SKM-1 (cell line): Measurements from ENCODE around the gene NDUFAB1.
"Not testable (repeated sequence)": the region's sequence is repeated elsewhere in the genome, so short reads cannot be mapped to it uniquely, and the experiment has no call there.

Source experiments
- DNase-seq: peaks from one replicate; lab custom pipeline; 2025; ENCODE audit not compliant: unreplicated experiment; lab: John Stamatoyannopoulos, UW

NDUFAB1 gene

GRCh38 chr16:23556881-23557778 lies 39.0 kb downstream of the NDUFAB1 start, which contains the start of the genes EARS2 and UBFD1:
EARS2 (minus strand) TSS chr16:23557350; CDS start chr16:23557343, 7 bp downstream.
UBFD1 (plus strand) TSS chr16:23557727; CDS start chr16:23557743, 16 bp downstream.
- peak; percentile 93 for DNase-seq

DNA sequence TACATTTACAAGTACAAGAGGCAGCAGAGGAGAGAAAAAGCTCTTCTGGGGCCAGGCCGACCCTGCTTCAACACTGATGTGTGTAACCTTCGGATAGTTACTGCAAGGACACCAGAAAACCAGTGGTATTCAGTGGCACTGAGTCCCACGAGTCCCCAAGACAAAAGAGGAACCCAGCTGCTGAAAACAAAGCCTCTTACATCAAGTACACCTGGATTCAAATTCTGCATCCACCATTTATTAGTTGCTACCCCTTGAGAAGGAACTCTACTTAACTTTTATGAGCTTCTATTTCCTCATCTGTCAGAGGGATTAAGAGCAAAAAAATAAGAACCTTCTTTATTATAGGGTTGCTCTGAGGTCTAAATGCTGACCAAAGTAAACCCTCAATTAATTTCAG lies 41.6 kb downstream of the NDUFAB1 start:
- DNase-seq = no peak

GRCh38 chr16:23552161-23552560 lies 44.0 kb downstream of the NDUFAB1 start:
- no peak for DNase-seq

DNA sequence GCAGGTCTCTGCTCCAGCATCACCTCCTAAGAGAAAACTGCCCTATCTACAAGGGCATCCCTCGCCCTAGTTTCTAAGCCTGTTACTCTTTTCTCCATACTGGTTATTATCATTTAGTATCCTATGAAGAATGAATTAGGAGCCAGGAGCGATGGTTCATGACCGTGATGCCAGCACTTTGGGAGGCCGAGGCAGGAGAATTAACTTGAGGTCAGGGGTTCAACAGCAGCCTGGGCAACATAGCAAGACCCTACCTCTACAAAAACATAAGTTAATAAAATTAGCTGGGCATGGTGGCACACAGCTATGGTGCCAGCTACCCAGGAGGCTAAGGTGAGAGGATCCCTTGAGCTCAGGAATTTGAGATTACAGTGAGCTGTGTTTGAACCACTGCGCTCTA lies 46.2 kb downstream of the NDUFAB1 start:
- DNase-seq = no peak

DNA sequence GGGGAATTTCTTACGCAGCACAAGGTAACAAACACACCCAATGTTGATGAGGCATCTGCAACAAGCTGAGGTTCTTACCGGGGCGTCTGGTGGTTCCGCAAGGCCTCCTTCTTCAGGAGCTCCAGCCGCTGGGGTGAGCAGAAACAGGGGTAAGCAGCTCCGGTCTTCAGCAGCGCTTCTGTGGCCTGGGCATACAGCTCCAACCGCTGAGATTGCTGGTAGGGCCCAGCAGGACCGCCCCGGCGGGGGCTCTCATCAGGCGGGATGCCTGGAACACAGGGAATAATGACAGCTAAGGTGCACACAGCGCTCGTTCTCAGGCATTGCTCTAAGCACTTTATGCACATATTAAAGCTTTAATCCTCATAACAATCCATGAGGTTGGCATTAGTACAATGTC lies 51.7 kb downstream of the NDUFAB1 start:
- no peak for DNase-seq

DNA sequence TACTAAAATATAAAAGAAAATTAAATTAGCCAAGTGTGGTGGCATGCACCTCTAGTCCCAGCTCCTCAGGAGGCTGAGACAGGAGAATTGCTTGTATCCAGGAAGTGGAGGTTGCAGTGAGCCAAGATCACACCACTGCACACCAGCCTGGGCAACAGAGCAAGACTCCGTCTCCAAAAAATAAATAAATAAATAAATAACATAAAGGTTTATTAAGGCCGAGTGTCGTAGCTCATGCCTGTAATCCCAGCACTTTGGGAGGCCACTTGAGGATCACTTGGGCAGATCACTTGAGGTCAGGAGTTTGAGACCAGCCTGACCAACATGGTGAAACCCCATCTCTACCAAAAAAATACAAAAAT lies 55.3 kb downstream of the NDUFAB1 start:
- not testable (repeated sequence) for DNase-seq

DNA sequence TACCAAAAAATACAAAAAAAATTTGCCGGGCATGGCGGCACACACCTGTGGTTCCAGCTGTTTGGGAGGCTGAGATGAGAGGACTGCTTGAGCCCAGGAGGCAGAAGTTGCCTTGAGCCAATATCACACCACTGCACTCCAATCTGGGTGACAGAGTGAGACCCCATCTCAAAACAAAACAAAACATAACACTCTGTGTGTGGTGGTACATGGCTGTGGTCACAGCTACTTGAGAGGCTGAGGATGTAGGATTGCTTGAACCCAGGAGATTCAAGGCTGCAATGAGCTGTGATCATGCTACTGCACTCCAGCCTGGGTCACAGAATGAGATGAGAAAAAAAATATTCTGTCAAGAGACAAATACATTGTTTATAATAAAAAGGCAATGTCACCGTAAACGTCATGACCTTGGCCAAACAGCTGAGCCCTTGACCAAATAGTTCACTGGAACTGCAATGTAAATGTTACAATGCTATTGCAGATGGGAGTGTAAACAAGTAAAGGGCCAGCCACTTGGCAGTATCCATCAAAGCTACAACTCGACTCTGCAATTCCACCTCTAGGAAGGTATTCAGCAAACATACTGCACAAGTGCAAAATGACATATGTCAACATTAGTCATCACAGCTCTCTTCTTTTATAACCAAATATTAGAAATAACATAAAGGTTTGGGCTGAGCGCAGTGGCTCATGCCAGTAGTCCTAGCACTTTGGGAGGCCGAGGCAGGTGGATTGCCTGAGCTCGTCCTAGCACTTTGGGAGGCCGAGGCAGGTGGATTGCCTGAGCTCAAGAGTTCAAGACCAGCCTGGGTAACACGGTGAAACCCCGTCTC lies 55.9 kb downstream of the NDUFAB1 start:
- DNase-seq = no peak

DNA sequence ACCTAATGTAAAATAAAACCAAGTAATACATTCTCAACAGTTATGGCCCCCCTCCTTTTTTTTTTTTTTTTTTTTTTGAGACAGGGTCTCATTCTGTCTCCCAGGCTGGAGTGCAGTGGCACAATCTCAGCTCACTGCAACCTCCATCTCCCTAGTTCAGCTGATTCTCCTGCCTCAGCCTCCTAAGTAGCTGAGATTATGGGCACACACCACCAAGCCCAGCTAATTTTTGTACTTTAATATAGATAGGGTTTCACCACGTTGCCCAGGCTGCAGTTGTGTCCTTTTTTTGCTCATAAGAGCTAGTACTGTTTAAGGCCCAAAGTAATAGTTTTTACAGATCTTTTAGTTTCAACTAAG lies 57.2 kb downstream of the NDUFAB1 start:
- no peak for DNase-seq

DNA sequence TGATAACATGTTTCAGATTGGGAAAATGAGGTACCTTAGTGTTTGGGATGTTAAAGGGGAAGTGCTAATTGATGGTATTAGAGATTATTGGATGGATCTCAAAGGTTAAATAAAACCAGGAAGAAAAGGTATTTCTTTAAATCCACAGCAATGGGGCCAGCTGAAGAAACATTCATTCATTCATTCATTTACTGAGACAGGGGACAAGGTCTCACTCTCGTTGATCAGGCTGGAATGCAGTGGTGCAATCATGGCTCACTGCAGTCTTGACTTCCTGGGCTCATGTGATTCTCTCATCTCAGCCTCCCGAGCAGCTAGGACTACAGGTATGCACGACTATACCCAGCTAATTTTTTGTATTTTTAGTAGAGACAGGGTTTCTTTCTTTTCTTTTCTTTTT lies 58.7 kb downstream of the NDUFAB1 start:
- no peak for DNase-seq

DNA sequence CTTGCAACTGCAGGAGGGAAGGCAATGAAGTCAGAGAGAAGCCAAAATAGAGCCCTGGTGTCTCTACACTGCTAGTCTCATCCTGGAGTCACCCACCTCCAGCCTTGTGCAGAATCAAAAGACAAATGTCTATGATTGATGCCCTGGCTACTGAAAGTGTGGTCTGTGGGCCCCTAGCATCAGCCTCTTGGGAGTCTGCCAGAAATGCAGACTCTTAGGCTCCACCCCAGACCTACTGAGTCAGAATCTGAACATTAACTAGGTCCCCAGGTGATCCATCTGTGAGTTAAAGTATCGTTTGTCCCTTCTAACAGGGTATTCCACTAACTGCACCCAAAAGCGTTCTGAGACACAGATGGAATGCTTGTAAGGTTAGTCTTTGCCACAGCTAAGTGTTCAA lies 60.2 kb downstream of the NDUFAB1 start:
- no peak for DNase-seq

- DNase-seq = no peak
Measured at GRCh38 chr16:23534868-23535860, 61.0 kb downstream of the NDUFAB1 start.

DNA sequence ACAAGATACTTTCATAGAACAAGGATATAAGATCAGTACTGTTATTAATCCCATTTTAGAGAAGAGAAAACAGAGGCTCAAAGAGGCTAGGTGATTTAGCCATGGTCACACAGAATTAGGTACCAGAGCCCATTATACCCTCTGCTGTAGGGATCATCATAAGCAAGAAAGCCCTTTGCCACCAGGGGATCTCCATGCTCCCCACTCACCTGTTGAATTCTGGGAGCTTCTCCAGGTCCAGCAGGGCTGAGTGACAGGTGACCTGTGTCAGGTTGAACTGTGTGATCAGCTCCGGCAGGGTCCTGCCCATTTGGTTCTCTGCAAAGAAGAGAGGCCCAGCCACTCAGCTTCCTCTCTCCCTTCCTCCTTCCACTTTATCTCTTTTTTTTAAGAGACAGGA lies 63.7 kb downstream of the NDUFAB1 start:
- DNase-seq = no peak
